PC-3 (cell line): Measurements from ENCODE around the gene CHMP2A.

Experiments
- CTCF ChIP-seq: fragments of 300-600 bp; sonication (generic); conservative IDR thresholded peaks from 2 replicates; pipeline ENCODE4 v1.5.1; 2017; ENCODE audit warnings: antibody characterized with exemption, low read depth, mild to moderate bottlenecking, low read length
- EZH2 ChIP-seq: fragments of 300-600 bp; sonication (generic); IDR thresholded peaks from one replicate; pipeline ENCODE4 v1.6.1; 2017; ENCODE audit warnings: antibody characterized with exemption, mild to moderate bottlenecking, low read length; ENCODE audit not compliant: unreplicated experiment

GRCh38 chr19:58569943-58570670, 15.2 kb upstream of the CHMP2A start:
- TF ChIP-seq CTCF (no peak), EZH2 (no peak)
